ENCODE measurements around the gene RASA3. TPM values are rescaled to one million over a fixed set of nuclear protein-coding genes. Genes with fewer than 3 reads are reported as not detected.

The RASA3 gene
- total RNA-seq, 1 experiment from 2014 or later = 10.0 TPM

DNA sequence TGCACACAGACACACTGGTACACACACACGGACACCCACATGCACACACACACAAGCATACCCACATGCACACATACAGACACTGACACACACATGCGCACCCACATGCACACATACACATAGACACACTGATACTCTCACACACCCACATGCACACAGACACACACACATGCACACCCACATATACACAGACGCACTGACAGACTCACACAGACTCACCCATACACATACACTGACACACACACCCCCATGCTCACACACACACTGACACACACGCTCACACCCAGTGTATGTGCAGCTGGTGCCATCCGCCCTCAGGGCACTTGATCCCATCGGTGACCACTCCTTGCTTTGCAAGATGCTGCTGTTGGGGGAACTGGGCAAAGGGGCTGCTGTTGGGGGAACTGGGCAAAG, 9.7 kb upstream of the RASA3 start:
- no peaks in the 10 kb centered on the region for H3K79me2 ChIP-seq (ENCODE audit: low read depth)
- no peaks in the 10 kb centered on the region for H4K20me1 ChIP-seq (ENCODE audit: insufficient read depth)
- H3K9me2 ChIP-seq (ENCODE audit: insufficient read depth) = no peaks in the 10 kb centered on the region
- CTCF ChIA-PET = no interaction called here
- intact Hi-C loops (cut with micrococcal nuclease; ENCODE audit: unreplicated experiment) = no loop called here
- H3K27me3 ChIP-seq (ENCODE audit: insufficient read depth, low read depth) = no peaks in the 10 kb centered on the region
- no peak for DNase-seq
- H3K4me3 ChIP-seq = no peak overlapping the region
- H2AFZ ChIP-seq = no peak overlapping the region
- no peaks in the 10 kb centered on the region for H3K9me3 ChIP-seq (ENCODE audit: insufficient read depth, low read depth)
- no TSS peak for BruUV-seq (replicated peaks)
- POLR2A ChIA-PET (ENCODE audit: unreplicated experiment) = no interaction called here
- H3K27ac ChIP-seq = no peak overlapping the region
- H3K4me1 ChIP-seq (replicated peaks; ENCODE audit: insufficient read depth) = no peaks in the 10 kb centered on the region
- TF ChIP-seq CTCF (conservative IDR thresholded peaks at IDR 0.05) (no peak), EZH2 (IDR thresholded peaks at IDR 0.05; ENCODE audit: low read depth) (no peak)
- H3K4me2 ChIP-seq = no peak overlapping the region
- H3F3A ChIP-seq (ENCODE audit: insufficient read depth, low read depth) = peaks cover 15% of the 10 kb centered on the region
- H3K36me3 ChIP-seq (ENCODE audit: low read depth) = no peaks in the 10 kb centered on the region

DNA sequence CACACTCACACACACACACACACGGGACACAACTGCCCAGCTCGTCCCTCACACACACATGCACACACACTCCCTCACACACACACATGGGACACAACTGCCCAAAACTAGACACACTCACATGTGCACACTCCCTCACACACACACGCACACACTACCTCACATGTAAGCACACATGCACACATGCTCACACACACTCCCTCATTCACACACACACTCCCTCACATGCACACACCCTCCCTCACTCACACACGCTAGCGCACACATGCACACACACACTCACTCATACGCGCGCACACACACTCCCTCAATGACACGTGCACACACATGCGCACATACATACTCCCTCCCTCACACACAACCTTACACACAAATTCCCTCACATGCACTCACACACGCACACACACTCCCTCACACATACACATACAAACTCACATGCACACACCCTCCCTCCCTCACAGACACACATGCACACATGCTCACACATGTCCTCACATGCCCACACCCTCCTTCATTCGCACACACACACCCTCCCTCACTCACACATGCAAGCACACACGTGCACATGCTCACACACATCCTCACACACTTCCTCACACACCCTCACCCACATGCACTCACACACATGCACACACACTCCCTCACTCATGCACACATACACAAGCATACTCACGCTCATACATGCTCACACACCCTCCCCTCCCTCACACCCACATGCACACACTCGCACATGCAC, 9.0 kb upstream of the RASA3 start:
- CTCF ChIA-PET = no interaction called here
- H3K4me3 ChIP-seq = no peak overlapping the region
- H3K27ac ChIP-seq = no peak overlapping the region
- no peaks in the 10 kb centered on the region for H3K36me3 ChIP-seq (ENCODE audit: low read depth)
- H3K9me2 ChIP-seq (ENCODE audit: insufficient read depth) = no peaks in the 10 kb centered on the region
- H3K79me2 ChIP-seq (ENCODE audit: low read depth) = no peaks in the 10 kb centered on the region
- peaks cover 15% of the 10 kb centered on the region for H3F3A ChIP-seq (ENCODE audit: insufficient read depth, low read depth)
- H3K9me3 ChIP-seq (ENCODE audit: insufficient read depth, low read depth) = no peaks in the 10 kb centered on the region
- TF ChIP-seq CTCF (conservative IDR thresholded peaks at IDR 0.05) = no peak
- TF ChIP-seq EZH2 (IDR thresholded peaks at IDR 0.05; ENCODE audit: low read depth) = no peak
- intact Hi-C loops (cut with micrococcal nuclease; ENCODE audit: unreplicated experiment) = no loop called here
- POLR2A ChIA-PET (ENCODE audit: unreplicated experiment) = no interaction called here
- H3K27me3 ChIP-seq (ENCODE audit: insufficient read depth, low read depth) = no peaks in the 10 kb centered on the region
- no peak overlapping the region for H3K4me2 ChIP-seq
- no peaks in the 10 kb centered on the region for H3K4me1 ChIP-seq (replicated peaks; ENCODE audit: insufficient read depth)
- no peaks in the 10 kb centered on the region for H4K20me1 ChIP-seq (ENCODE audit: insufficient read depth)
- no TSS peak for BruUV-seq (replicated peaks)
- no peak for DNase-seq
- H2AFZ ChIP-seq = no peak overlapping the region

DNA sequence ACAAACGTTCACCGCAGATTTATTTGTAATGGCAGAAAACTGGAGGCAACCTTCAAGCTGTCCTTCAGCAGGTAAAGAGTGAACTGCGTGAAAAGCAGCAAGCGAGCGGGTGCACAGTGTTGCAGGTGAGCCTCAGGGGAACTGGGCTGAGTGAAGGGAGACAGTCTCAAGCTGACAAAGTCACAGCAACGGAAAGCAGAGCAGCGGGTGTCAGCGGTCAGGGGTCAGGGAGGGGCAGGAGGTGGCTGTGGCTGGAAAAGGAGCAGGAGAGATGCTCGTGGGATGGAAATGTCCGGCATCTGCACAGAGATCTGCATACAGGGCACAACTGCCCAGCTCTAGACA, 8.5 kb upstream of the RASA3 start:
- no peaks in the 10 kb centered on the region for H3K27me3 ChIP-seq (ENCODE audit: insufficient read depth, low read depth)
- DNase-seq = no peak
- intact Hi-C loops (cut with micrococcal nuclease; ENCODE audit: unreplicated experiment) = no loop called here
- H3K4me3 ChIP-seq = no peak overlapping the region
- POLR2A ChIA-PET (ENCODE audit: unreplicated experiment) = no interaction called here
- CTCF ChIA-PET = no interaction called here
- no TSS peak for BruUV-seq (replicated peaks)
- peaks cover 15% of the 10 kb centered on the region for H3F3A ChIP-seq (ENCODE audit: insufficient read depth, low read depth)
- no peak overlapping the region for H2AFZ ChIP-seq
- TF ChIP-seq EZH2 (IDR thresholded peaks at IDR 0.05; ENCODE audit: low read depth) = no peak
- no peak for TF ChIP-seq CTCF (conservative IDR thresholded peaks at IDR 0.05)
- no peaks in the 10 kb centered on the region for H3K9me2 ChIP-seq (ENCODE audit: insufficient read depth)
- no peaks in the 10 kb centered on the region for H3K4me1 ChIP-seq (replicated peaks; ENCODE audit: insufficient read depth)
- H3K36me3 ChIP-seq (ENCODE audit: low read depth) = no peaks in the 10 kb centered on the region
- no peaks in the 10 kb centered on the region for H3K9me3 ChIP-seq (ENCODE audit: insufficient read depth, low read depth)
- H4K20me1 ChIP-seq (ENCODE audit: insufficient read depth) = no peaks in the 10 kb centered on the region
- no peaks in the 10 kb centered on the region for H3K79me2 ChIP-seq (ENCODE audit: low read depth)
- no peak overlapping the region for H3K4me2 ChIP-seq
- H3K27ac ChIP-seq = no peak overlapping the region
